Endodermal cell (in vitro differentiated cells): ENCODE measurements around the gene CFAP221. TPM values are rescaled to one million over a fixed set of nuclear protein-coding genes. Genes with fewer than 3 reads are reported as not detected.
A peak's percentile ranks its signal among the peaks of the same experiment; 100 is the strongest.

Experiments used
- DNase-seq: peaks from one replicate; pipeline ENCODE4 v3.0.0-alpha.2; 2017
- H3K27ac ChIP-seq: 2 replicates; pipeline ENCODE4 v1.5.1; 2013; ENCODE audit warnings: mild to moderate bottlenecking, low read depth, low read length, moderate library complexity
- H3K27me3 ChIP-seq: 2 replicates; pipeline ENCODE4 v1.6.1; 2013; ENCODE audit warnings: mild to moderate bottlenecking, low read length, moderate library complexity; ENCODE audit not compliant: insufficient read depth, control insufficient read depth, poor library complexity, severe bottlenecking
- H3K36me3 ChIP-seq: 2 replicates; pipeline ENCODE4 v1.7.0; 2013; ENCODE audit warnings: mild to moderate bottlenecking, low read length, moderate library complexity; ENCODE audit not compliant: control insufficient read depth, insufficient read depth
- H3K4me1 ChIP-seq: one replicate; pipeline ENCODE4 v1.7.0; 2013; ENCODE audit warnings: low read length; ENCODE audit not compliant: control insufficient read depth, insufficient read depth
- H3K4me3 ChIP-seq: 2 replicates; pipeline ENCODE4 v1.5.1; 2013; ENCODE audit warnings: mild to moderate bottlenecking, low read length, moderate library complexity
- H3K9ac ChIP-seq: 2 replicates; pipeline ENCODE4 v1.6.1; 2013; ENCODE audit warnings: mild to moderate bottlenecking, low read length, moderate library complexity; ENCODE audit not compliant: poor library complexity, severe bottlenecking; ENCODE audit errors: extremely low read depth
- H3K9me3 ChIP-seq: 2 replicates; pipeline ENCODE4 v1.6.1; 2013; ENCODE audit warnings: mild to moderate bottlenecking, low read length, moderate library complexity; ENCODE audit not compliant: control insufficient read depth
- H3K27ac Mint-ChIP-seq: 2 replicates; pipeline ENCODE4 v1.8.0; 2020; ENCODE audit warnings: mixed read lengths
- H3K27me3 Mint-ChIP-seq: 2 replicates; pipeline ENCODE4 v1.8.0; 2021; ENCODE audit warnings: mild to moderate bottlenecking, mixed read lengths; ENCODE audit not compliant: insufficient read depth
- H3K36me3 Mint-ChIP-seq: 2 replicates; pipeline ENCODE4 v1.8.0; 2020; ENCODE audit warnings: low read depth, mixed read lengths
- H3K4me1 Mint-ChIP-seq: 2 replicates; pipeline ENCODE4 v1.8.0; 2020; ENCODE audit warnings: mixed read lengths
- H3K4me3 Mint-ChIP-seq: 2 replicates; pipeline ENCODE4 v1.8.0; 2020; ENCODE audit warnings: mild to moderate bottlenecking, moderate library complexity, mixed read lengths
- H3K9me3 Mint-ChIP-seq: 2 replicates; pipeline ENCODE4 v1.8.0; 2020; ENCODE audit warnings: mild to moderate bottlenecking, mixed read lengths
- WGBS, 2 experiments: methylation state at CpG; one replicate each; pipeline versions ENCODE4 v1.1.5 to v1.1.7; 2013; ENCODE audit warnings: missing lambda C conversion rate in 2 of 2, mixed read lengths in 1 of 2; ENCODE audit not compliant: insufficient coverage in 1 of 2, insufficient read length in 1 of 2; 5-methylcytosine and 5-hydroxymethylcytosine counted together
- total RNA-seq, 2 donors: library from RNA; stranded (reverse); fragmentation: NEBNext Ultra II Directional in 1 of 2; extraction: Animal tissue kit (Norgen Biotek cat#: 25700) in 1 of 2; gene quantifications; 2 replicates in 1 of 2; 3 replicates in 1 of 2; pipeline ENCODE4 v1.2.1, GENCODE V29; 2021
- TF ChIP-seq, protein P1 (sequence below): fragments of 200-600 bp; sonication (generic); conservative IDR thresholded peaks from 2 replicates; pipeline ENCODE4 v1.5.0; 2021; ENCODE audit warnings: antibody characterized with exemption, mild to moderate bottlenecking

Gene CFAP221
- total RNA-seq, 2 donors from 2014 or later, result 10.0 to 18.0 TPM

DNA sequence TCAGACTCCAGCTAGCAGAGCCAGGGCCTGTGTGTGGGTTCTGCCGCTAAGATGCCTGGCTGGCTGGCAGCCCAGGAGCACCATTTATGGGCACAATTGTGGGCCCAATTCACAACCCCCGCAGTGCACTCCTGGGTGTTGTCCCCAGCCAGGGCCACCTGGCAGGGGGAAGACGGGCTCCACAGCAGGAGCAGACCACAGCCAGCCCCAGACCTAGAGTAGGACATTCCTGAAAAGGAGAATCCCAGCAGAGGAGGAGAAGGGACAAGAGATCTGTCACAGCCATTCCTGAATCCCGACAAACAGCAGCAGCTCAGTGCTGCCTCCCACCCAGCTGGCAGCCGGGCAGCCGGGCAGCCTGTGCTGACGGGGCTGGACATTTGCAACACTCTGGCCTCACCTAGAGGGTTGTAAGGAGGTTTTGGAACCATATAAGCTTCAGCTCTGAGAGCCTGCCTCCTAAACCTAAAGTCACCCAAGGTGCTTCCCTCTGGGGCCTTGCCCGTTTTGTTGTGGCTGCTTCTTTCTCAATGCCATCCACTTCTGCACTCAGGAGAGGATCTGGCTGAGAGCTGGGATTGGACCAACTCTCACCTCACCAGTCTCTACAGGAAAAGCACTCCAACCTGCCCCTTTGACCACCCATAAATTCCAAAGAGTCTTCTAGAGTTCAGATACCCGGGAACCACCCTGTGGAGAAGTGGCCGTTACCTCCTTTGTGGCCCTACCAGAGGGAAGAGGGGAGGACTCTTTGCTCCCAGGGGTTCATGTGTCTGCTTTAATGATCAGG, 130.7 kb downstream of the CFAP221 start:
- TF ChIP-seq, protein P1, sequence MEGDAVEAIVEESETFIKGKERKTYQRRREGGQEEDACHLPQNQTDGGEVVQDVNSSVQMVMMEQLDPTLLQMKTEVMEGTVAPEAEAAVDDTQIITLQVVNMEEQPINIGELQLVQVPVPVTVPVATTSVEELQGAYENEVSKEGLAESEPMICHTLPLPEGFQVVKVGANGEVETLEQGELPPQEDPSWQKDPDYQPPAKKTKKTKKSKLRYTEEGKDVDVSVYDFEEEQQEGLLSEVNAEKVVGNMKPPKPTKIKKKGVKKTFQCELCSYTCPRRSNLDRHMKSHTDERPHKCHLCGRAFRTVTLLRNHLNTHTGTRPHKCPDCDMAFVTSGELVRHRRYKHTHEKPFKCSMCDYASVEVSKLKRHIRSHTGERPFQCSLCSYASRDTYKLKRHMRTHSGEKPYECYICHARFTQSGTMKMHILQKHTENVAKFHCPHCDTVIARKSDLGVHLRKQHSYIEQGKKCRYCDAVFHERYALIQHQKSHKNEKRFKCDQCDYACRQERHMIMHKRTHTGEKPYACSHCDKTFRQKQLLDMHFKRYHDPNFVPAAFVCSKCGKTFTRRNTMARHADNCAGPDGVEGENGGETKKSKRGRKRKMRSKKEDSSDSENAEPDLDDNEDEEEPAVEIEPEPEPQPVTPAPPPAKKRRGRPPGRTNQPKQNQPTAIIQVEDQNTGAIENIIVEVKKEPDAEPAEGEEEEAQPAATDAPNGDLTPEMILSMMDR, result peak; percentile 43

DNA sequence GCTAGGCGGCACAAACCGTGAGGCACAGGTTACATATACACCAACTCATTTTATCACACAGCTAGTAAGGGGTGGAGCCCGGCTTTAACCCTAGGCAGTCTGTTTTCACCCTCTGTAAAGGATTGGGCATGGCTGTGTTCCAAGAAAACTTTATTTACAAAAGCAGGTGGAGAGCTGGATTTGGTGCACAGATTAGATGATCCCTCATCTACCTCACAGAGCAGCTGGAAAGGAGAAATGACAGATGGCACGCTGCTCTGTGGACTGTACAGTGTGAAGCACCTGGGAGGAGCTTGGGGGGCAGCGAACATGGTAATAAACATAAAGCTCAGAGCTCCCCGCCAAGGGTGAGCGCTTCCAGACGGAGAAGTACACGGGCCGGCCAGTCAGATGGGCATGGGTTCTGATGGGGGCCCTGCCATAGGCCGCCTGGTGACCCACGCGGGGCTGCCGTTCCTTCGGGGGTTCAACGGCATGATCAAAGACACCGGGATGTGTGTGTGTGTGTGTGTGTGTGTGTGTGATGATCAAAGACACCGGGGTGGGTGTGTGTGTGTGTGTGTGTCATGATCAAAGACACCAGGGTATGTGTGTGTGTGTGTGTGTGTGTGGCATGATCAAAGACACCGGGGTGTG, 133.9 kb downstream of the CFAP221 start:
- TF ChIP-seq, protein P1, result no peak

More for the DNA sequence above, 130.7 kb downstream of the CFAP221 start:
- Histone ChIP-seq H3K9me3 (no peaks in the 10 kb centered on the region), H3K4me1 (no peaks in the 10 kb centered on the region), H3K9ac (no peak overlapping the region), H3K27ac (no peak overlapping the region), H3K4me3 (no peak overlapping the region), H3K36me3 (no peaks in the 10 kb centered on the region), H3K27me3 (no peaks in the 10 kb centered on the region)
- no peak overlapping the region for H3K27ac Mint-ChIP-seq
- H3K9me3 Mint-ChIP-seq, result no peaks in the 10 kb centered on the region
- H3K4me3 Mint-ChIP-seq, result no peak overlapping the region
- peaks cover 1% of the 10 kb centered on the region for H3K27me3 Mint-ChIP-seq
- WGBS, 2 experiments, result 59 to 76% methylated on average over 6 to 10 of the region's 10 CpGs
- peaks cover 6% of the 10 kb centered on the region for H3K4me1 Mint-ChIP-seq
- H3K36me3 Mint-ChIP-seq, result no peaks in the 10 kb centered on the region
- DNase-seq, result peak; percentile 66

DNA sequence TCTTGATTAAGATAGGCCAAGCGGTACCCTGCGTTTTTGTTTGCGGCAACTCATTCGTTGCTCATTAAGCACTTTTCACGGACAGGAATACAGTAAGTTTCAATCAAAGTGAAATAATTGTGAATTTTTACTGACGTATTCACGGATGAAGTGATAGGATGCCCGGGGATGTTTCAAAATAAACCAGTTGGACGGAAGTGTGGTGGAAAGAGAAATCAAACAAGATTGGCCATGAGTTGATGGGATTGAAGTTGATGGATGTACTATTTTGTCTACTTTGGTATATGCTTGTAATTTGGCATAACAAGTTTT, 135.2 kb downstream of the CFAP221 start:
- Histone ChIP-seq H3K9ac (peak overlapping the region; percentile 65), H3K36me3 (peaks cover 17% of the 10 kb centered on the region), H3K27ac (no peak overlapping the region), H3K4me3 (peak overlapping the region; percentile 93), H3K27me3 (no peaks in the 10 kb centered on the region), H3K4me1 (no peaks in the 10 kb centered on the region), H3K9me3 (no peaks in the 10 kb centered on the region)
- Mint-ChIP-seq H3K27me3 (no peaks in the 10 kb centered on the region), H3K27ac (peak overlapping the region; percentile 36), H3K4me1 (peaks cover 39% of the 10 kb centered on the region), H3K9me3 (no peaks in the 10 kb centered on the region), H3K4me3 (peak overlapping the region; percentile 85), H3K36me3 (peaks cover 9% of the 10 kb centered on the region)
- 6 to 9% methylated on average over 9 of the region's 9 CpGs for WGBS, 2 experiments
- DNase-seq, result no peak
- TF ChIP-seq, protein P1, result no peak

More for the DNA sequence above, 133.9 kb downstream of the CFAP221 start:
- H3K9me3 ChIP-seq, result no peaks in the 10 kb centered on the region
- H3K9ac ChIP-seq, result no peak overlapping the region
- peaks cover 1% of the 10 kb centered on the region for H3K27me3 Mint-ChIP-seq
- H3K27ac ChIP-seq, result no peak overlapping the region
- H3K9me3 Mint-ChIP-seq, result no peaks in the 10 kb centered on the region
- H3K36me3 Mint-ChIP-seq, result peaks cover 9% of the 10 kb centered on the region
- H3K4me1 Mint-ChIP-seq, result peaks cover 30% of the 10 kb centered on the region
- H3K4me3 ChIP-seq, result no peak overlapping the region
- H3K27me3 ChIP-seq, result no peaks in the 10 kb centered on the region
- H3K4me3 Mint-ChIP-seq, result peak overlapping the region; percentile 85
- H3K27ac Mint-ChIP-seq, result no peak overlapping the region
- DNase-seq, result peak; percentile 50
- peaks cover 17% of the 10 kb centered on the region for H3K36me3 ChIP-seq
- WGBS, 2 experiments, result 92 to 97% methylated on average over 6 to 18 of the region's 19 CpGs
- H3K4me1 ChIP-seq, result no peaks in the 10 kb centered on the region
